Tibial artery (tissue), 4 donors: ENCODE measurements around the gene PGLYRP3.

Source experiments
- DNase-seq, 2 donors: peaks; one replicate each; pipeline ENCODE4 v3.0.0-alpha.2; 2019
- H3K27ac ChIP-seq, 2 donors: fragments of 200-600 bp; sonication (generic) in 1 of 2; 1 replicate in 1 of 2; 2 replicates in 1 of 2; pipeline ENCODE4 v1.5.1; 2018 to 2019; ENCODE audit warnings: mild to moderate bottlenecking in 1 of 2
- H3K27me3 ChIP-seq, 2 donors: fragments of 200-600 bp; sonication (generic) in 1 of 2; one replicate each; pipeline versions ENCODE4 v1.5.1 to v1.6.0; 2016 to 2019
- H3K36me3 ChIP-seq, 3 donors: fragments of 200-600 bp; sonication (generic) in 2 of 3; one replicate each; pipeline ENCODE4 v1.5.1; 2016 to 2019; ENCODE audit warnings: mild to moderate bottlenecking in 2 of 3
- H3K4me1 ChIP-seq, 4 donors: fragments of 200-600 bp; sonication (generic) in 2 of 4; 1 replicate in 3 of 4; 2 replicates in 1 of 4; pipeline ENCODE4 v1.5.1; 2016 to 2019
- H3K4me3 ChIP-seq, 2 donors: fragments of 200-600 bp; sonication (generic) in 1 of 2; 1 replicate in 1 of 2; 2 replicates in 1 of 2; pipeline ENCODE4 v1.5.1; 2018 to 2019; ENCODE audit warnings: mild to moderate bottlenecking in 2 of 2
- H3K9me3 ChIP-seq, 3 donors: fragments of 200-600 bp; sonication (generic) in 1 of 3; one replicate each; pipeline ENCODE4 v1.5.1; 2016 to 2019
- intact Hi-C: fragments of 100-400 bp; cut with DNase I; formaldehyde crosslinking; loops from one replicate; pipeline ENCODE4 v1.15.0; 2023; ENCODE audit warnings: low total_unique reads
- TF ChIP-seq, protein P1 (sequence below), 2 experiments: fragments of 200-600 bp in 1 of 2; fragments of 450-650 bp in 1 of 2; IDR thresholded peaks; one replicate each; pipeline ENCODE4 v1.5.1; 2017 to 2019; ENCODE audit warnings: antibody characterized with exemption in 2 of 2, mild to moderate bottlenecking in 1 of 2, moderate library complexity in 1 of 2

PGLYRP3 gene

DNA sequence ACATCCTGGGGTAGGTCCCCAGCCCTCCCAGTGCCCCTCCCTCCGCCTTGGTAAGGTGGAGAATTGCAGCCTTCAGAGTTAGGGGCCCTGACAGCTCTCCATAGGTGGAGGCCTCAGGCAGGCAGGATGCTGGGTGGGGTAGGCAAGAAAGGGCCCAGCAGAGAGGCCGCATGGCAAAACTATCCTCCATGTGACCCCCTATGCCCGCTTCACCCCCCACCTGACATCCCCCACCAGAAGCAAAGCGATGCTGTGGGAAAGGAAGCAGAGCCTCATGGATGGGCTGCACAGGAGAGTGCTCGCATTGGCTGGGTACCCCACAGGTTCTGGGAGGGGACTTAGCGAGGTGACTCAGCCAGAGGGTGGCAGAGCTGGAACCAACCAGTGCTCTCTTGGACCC, 46.5 kb upstream of the PGLYRP3 start:
- Histone ChIP-seq H3K4me1 (no peaks in the 10 kb centered on the region), H3K27ac (no peak overlapping the region), H3K4me3 (no peak overlapping the region), H3K9me3 (no peaks in the 10 kb centered on the region), H3K27me3 (no peaks in the 10 kb centered on the region), H3K36me3 (no peaks in the 10 kb centered on the region)
- intact Hi-C loops = no loop called here
- no peak for DNase-seq
- TF ChIP-seq, protein P1, sequence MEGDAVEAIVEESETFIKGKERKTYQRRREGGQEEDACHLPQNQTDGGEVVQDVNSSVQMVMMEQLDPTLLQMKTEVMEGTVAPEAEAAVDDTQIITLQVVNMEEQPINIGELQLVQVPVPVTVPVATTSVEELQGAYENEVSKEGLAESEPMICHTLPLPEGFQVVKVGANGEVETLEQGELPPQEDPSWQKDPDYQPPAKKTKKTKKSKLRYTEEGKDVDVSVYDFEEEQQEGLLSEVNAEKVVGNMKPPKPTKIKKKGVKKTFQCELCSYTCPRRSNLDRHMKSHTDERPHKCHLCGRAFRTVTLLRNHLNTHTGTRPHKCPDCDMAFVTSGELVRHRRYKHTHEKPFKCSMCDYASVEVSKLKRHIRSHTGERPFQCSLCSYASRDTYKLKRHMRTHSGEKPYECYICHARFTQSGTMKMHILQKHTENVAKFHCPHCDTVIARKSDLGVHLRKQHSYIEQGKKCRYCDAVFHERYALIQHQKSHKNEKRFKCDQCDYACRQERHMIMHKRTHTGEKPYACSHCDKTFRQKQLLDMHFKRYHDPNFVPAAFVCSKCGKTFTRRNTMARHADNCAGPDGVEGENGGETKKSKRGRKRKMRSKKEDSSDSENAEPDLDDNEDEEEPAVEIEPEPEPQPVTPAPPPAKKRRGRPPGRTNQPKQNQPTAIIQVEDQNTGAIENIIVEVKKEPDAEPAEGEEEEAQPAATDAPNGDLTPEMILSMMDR (IDR thresholded peaks at IDR 0.05) = no peak

DNA sequence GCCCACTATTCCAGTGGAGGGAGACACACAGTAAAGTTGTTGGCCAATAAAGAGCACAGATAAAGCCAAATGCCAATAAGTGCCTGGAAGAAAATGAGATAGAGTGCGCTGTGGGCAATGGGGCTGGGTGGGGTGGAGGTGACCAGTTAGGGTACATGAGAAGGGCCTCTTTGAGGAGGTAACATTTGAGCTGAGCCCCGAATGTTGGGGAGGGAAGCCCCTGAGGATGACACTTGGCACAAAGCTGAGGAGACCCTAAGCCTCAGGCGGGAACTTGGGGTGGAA, 45.9 kb upstream of the PGLYRP3 start:
- Histone ChIP-seq H3K4me1 (no peaks in the 10 kb centered on the region), H3K27ac (no peak overlapping the region), H3K9me3 (no peaks in the 10 kb centered on the region), H3K36me3 (no peaks in the 10 kb centered on the region), H3K4me3 (no peak overlapping the region), H3K27me3 (no peaks in the 10 kb centered on the region)
- TF ChIP-seq, protein P1 (IDR thresholded peaks at IDR 0.05) = no peak
- intact Hi-C loops = no loop called here
- DNase-seq = no peak

DNA sequence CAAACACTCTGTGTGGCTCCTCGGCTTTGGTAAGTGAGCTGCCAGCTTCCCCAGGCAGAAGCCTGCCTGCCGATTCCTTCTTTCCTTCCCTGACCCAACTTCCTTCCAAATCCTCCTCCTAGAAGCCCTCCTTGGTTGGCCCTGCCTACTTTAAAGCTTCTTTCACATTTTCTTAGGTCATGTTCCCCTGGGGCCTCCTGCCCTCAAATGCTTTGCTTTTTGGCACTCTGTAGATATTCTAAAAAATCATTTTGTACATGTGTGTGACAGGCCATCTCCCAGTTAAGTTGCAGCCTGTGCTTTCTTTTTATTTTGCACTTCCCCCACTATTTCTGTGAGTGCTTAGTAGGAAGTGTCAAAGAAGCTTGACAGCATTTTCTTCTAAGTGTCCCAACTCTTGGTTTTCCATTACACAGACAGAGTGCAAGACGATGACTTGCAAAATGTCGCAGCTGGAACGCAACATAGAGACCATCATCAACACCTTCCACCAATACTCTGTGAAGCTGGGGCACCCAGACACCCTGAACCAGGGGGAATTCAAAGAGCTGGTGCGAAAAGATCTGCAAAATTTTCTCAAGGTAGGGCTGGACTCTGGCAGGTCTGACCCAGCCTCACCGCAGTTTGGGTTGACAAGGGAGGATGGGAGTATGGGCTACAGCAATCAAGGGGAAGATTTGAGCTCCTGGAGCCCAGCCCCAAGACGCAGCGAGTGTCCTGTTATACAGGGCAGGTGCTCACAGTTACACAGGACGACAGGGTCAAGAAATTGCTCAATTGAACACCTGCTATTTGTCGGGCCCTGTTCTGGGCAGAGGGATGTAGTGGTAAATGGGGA, 45.3 kb upstream of the PGLYRP3 start, which contains the start of gene S100A9:
Gene S100A9, plus strand, starts transcription at position 2 of the 838 bp plus-strand sequence. Its CDS starts 430 bp downstream, at position 432.
- no peak for DNase-seq
- H3K36me3 ChIP-seq = no peaks in the 10 kb centered on the region

DNA sequence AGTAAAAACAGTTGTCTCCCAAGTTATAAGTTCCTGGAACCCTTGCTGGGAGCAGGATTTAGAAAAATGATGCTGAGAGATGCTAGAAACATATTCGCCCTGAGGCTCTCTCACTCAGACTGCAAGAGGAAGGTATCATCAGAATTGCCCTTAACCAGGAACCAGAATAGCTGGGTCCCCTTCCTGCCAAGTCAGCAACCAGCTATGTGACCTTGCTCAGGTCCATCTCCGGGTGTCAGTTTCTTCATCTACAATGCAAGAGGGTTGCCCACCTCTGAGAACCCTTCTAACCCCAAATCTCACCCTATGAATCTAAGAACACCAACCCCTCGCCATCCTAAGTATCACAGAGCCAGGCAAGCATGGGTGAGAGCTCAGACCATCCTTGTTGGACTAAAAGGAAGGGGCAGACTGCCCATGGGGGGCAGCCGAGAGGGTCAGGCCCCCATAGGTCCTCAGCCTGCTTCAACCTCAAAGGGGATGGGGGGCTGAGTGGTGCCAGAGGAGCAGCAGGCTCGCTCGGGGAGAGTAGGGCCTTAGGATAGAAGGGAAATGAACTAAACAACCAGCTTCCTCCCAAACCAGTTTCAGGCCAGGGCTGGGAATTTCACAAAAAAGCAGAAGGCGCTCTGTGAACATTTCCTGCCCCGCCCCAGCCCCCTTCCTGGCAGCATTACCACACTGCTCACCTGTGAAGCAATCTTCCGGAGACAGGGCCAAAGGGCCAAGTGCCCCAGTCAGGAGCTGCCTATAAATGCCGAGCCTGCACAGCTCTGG, 44.5 kb upstream of the PGLYRP3 start:
- no peak overlapping the region for H3K4me3 ChIP-seq

More for the DNA sequence above, 45.3 kb upstream of the PGLYRP3 start, which contains the start of gene S100A9:
- Histone ChIP-seq H3K4me1 (no peaks in the 10 kb centered on the region), H3K9me3 (no peaks in the 10 kb centered on the region), H3K27me3 (no peaks in the 10 kb centered on the region), H3K27ac (no peak within 1 kb of the TSS), H3K4me3 (no peak within 1 kb of the TSS)
- TF ChIP-seq, protein P1 (IDR thresholded peaks at IDR 0.05) = no peak
- intact Hi-C loops = no loop called here

DNA sequence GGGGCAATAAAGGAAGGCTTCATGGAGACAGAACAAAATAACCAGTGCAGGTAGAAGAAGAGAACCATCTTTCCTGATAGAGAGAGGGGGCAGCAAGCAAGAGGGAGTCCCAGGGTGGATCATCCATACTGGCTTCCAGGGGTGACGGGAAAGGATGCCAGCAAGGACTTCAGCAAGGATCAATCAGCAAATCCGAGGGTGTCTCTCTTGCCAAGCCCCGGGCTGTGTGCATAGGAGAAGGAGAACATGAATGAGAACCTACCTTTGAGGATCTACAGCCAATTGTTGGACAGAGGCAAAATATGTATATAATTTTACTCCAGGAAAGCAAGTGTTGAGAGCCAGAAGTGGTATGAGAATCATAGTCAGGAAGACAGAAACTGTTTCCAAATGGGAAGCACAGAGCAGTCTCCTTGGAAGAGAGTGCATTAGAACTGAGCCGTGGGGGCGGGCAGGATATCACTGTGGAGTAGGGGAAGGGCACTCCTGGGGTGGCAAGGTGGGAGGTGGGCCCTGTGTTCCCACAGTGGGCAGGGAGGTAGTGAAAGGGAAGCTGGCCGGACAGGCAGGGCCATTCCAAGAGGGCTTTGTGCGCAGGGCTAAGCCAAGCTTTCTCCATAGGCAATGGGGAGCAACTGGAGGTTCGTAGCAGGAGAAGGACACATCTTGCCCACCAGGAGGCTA, 43.8 kb upstream of the PGLYRP3 start:
- TF ChIP-seq, protein P1 (IDR thresholded peaks at IDR 0.05) = no peak
- Histone ChIP-seq H3K27ac (no peak overlapping the region), H3K36me3 (no peaks in the 10 kb centered on the region), H3K27me3 (peaks cover 0 to 3% of the 10 kb centered on the region in 2 donors), H3K4me3 (no peak overlapping the region), H3K9me3 (no peaks in the 10 kb centered on the region), H3K4me1 (no peaks in the 10 kb centered on the region)
- intact Hi-C loops = no loop called here
- no peak for DNase-seq

More for the DNA sequence above, 44.5 kb upstream of the PGLYRP3 start:
- intact Hi-C loops = no loop called here
- Histone ChIP-seq H3K27ac (no peak overlapping the region), H3K27me3 (no peaks in the 10 kb centered on the region), H3K36me3 (no peaks in the 10 kb centered on the region), H3K9me3 (no peaks in the 10 kb centered on the region), H3K4me1 (no peaks in the 10 kb centered on the region)
- peak; percentile 60 to 73 for DNase-seq
- TF ChIP-seq, protein P1 (IDR thresholded peaks at IDR 0.05) = no peak
